GM19043 (cell line): ENCODE measurements around the gene GPR107.

Experiments used
- ATAC-seq: cut with Tn5 transposase; IDR thresholded peaks from one replicate; pipeline ENCODE4 v1.9.1; 2021; ENCODE audit warnings: low read depth; ENCODE audit not compliant: unreplicated experiment

GPR107 gene

GRCh38 chr9:130027533-130028365 lies 26.0 kb upstream of the GPR107 start:
- no peak for ATAC-seq

- ATAC-seq, result no peak
These were observed 25.0 kb upstream of the GPR107 start for GRCh38 chr9:130028493-130029222.

DNA sequence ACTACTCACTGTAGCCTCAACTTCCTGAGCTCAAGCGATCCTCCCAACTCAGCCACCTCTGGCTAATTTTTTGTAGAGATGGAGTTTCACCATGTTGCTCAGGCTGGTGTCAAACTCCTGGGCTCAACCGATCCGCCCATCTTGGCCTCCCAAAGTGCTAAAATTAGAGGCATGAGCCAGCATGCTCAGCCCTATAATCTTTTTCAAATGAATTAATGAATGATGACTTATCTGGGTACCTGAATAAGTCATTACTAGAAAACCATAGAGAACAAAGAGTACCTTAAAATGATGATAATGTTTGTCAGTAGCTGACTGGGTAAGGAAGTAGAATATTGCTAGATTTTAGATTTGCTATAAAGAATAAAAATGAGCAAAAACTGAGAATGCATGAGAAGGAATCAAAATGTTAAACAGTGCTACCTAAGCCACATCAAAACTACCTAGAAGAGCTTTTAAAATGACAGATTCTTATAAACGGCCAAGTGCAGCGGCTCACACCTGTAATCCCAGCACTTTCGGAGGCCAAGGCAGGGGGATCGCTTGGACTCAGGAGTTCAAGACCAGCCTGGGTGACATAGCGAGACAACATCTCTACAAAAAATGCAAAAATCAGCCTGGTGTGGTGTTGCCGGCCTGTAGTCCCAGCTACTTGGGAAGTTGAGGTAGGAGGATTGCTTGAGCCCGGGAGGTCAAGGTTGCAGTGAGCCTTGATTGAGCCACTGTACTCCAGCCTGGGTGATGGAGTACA lies 24.3 kb upstream of the GPR107 start:
- ATAC-seq, result no peak

DNA sequence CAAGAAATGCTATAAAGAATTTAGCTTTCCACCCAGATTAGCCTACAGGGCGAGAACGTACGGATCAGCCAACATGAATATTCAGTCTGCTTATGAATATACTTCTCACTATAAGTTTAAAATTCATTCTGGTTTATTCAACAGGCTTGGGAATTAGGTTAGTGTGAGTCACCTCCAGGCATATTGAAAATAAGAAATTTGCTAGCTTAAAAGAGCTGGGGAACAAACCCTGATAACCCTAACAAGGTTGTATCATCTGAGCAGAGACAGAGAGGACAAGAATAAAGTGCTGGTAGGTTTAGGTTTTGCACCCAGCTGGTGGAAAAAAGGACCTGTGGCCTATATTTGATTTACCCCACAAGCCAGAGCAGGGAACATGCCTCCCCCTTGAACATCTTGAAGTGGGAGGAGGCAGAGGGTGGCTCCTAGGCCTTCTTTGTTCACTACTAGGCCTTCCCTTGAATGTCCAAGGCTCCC lies 23.0 kb upstream of the GPR107 start:
- ATAC-seq, result no peak

GRCh38 chr9:130034570-130034969 lies 19.1 kb upstream of the GPR107 start:
- no peak for ATAC-seq

DNA sequence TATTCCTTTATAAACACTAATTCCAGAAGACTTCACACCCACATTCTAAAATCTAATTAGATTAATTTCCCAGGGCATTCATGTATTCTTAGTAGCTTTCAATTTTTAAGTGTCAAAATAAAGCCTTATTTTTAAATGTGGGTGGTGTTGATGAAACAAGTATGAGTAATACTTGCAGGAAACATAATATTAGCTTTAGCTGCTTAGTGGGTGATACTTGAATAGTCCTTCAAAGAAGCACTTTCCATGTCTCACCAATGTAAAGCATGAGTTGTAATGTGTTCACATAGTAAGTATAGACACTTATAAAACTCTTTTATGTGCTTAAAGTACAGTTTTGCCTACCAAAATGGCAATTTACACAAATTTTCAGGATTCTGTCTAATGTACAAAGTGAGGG lies 17.6 kb upstream of the GPR107 start:
- ATAC-seq, result no peak

- ATAC-seq, result no peak
These were observed 14.1 kb upstream of the GPR107 start for GRCh38 chr9:130039528-130040147.

DNA sequence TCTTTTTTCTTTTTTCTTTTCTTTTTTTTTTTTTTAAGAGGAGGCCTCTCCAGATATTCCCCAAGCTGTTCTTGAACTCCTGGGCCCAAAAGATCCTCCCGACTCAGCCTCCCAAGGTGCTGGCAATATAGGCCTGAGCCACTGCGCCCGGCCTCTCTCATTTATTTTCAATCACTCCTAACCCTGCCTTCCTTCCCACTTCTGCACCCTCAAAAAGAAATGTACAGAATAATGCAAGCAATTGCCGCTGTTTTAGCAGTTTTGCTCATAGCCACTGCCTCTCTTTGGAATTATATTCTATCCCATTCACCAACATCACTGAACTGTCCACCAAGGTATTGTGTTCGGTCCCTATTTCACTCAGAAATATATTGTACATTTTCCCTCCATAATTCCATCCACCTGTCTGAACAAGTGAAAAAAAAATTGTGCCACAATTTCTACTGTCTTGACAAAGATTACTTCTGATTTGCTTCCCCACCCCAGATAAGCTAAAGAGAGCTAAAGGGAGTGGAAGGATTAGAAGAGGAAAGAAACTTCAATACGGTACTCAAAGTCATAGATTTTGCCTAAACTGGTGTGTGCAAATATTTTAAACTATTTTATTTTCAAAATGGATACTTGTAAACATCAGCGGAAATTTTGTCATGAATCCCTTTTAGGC lies 12.6 kb upstream of the GPR107 start:
- no peak for ATAC-seq

- ATAC-seq, result no peak
These were observed 11.9 kb upstream of the GPR107 start for GRCh38 chr9:130041648-130042405.

GRCh38 chr9:130042406-130042884 lies 11.3 kb upstream of the GPR107 start:
- no peak for ATAC-seq

DNA sequence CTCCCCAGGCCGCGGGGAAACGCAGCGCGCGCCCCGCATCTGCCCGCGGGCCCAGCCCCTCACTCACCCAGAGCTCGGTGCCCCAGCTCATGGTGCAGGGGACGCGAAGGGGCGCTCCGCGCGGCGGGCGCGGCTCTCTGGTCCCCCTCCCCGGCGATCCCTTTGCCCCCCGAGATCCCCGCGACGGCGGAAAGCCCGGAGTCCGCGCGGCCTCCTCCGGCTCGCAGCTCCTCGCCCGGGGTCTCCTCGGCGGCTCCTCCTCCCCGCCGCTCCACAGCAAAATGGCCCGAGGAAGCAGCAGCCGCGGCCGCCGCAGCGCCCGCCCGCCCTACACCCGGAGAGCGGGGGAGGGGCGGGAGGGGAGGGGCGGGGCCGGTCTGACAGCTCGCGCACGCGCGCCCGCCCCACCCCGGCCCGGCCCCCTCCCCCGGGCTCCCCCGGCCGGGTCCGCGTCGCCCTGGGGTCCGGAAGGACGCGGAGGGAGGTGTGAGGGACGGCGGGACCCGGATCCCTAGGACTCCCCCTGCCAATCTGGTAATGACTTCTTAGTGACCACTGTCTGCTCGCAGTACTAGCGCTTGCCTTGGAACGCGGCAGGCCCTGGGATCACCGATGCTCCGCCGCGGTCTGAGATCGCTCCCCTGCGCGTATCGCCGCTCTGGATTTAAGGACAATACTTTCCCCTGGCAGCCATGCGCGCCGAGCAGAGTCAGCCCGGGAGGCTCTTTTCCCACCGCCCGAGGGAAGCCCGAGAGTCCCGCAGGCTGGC lies 10.6 kb upstream of the GPR107 start, which contains the start of gene FNBP1:
Gene FNBP1 (minus strand): TSS at position 305 of the 769 bp plus-strand sequence. CDS start 214 bp downstream, at position 91.
- ATAC-seq, result no peak

DNA sequence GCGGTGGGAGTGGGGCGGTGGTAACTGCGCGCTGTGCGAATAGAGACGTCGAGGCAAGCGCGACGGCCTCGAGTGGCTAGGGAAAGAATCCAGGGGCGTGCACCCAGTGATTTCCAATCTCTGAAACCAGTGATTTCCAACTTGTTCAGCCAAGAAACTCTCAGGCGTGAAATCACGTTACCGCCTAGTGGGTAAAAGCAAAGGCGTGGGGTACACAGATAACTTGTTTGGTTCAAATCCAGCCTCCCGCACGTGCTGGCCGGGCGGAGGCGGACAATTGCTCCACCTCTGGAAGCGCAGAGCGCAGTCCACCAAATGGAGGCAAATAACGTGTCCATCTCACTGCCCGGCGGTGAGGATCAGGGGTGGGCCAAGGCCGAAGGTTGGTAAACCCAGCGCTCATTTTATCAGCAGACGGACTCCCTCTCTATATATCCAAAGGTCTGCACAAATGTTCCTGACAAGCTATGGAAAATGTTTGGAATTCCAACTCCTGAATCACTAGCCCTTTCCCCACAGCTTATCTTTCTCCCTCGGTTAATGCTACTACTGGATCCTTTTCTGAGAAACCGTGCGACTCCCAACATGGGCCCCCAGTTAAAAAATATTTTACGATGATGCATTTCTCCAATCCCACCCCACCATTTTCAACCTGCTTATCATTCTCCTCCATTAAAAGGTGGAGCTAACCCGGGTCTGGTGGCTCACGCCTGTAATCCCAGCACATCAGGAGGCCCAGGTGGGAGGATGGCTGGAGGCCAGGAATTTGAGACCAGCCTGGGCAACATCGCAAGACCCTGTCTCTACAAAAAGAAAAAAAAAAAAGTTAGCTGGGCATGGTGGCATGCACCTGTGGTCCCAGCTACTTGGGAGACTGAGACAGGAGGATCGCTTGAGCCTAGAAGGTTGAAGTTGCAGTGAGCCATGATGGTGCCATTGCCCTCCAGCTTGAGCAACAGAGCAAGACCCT lies 9.8 kb upstream of the GPR107 start:
- no peak for ATAC-seq

GRCh38 chr9:130045725-130046450 lies 7.8 kb upstream of the GPR107 start:
- no peak for ATAC-seq

DNA sequence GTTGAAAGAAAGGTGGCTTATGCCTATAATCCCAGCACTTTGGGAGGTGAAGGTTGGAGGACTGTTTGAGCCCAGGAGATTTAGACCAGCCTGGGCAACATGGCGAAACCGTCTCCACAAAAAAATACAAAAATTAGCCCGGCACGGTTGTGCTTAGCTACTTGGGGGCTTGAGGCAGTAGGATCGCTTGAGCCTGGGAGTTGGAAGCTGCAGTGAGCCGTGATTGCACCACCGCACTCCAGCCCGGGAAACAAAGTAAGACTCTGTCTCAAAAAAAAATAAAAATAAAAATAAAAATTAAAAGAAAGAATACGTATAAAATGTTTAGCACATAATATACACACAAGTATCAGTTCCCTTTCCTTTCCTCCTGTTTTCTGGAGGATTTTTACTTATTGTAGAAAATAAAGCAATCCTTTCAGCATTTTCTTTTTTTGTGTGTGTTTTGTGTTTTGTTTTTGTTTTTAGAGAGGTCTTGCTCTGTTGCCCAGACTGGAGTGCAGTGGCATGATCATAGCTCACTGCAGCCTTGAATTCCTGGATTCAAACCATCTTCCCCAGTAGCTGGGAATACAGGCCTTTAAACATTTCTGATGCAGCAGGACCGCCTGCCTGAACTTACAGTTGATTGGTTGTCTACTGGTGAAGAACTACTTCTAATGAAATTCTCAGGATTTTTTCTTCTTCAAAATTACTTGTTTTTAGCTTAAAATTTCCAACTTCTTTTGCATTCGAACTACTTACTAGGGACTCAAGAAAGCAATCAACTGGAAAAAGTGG lies 4.1 kb upstream of the GPR107 start:
- no peak for ATAC-seq

DNA sequence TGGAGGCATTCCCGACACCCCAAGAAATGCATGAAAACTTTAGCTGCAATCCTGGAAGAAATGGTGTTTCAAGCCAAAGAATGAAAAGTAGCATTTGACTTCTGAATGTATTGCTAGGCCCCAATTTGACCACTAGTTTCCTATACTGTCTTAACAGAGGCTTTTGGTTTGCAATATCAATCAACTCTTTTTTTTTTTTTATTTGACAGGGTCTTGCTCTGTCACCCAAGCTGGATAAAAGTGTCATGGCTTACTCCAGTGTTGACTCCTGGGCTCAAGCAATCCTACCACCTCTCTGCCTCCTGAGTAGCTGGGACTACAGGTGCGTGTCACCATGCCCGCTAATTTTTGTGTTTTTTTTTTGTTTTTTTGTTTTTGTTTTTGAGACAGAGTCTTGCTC lies 3.2 kb upstream of the GPR107 start:
- no peak for ATAC-seq

DNA sequence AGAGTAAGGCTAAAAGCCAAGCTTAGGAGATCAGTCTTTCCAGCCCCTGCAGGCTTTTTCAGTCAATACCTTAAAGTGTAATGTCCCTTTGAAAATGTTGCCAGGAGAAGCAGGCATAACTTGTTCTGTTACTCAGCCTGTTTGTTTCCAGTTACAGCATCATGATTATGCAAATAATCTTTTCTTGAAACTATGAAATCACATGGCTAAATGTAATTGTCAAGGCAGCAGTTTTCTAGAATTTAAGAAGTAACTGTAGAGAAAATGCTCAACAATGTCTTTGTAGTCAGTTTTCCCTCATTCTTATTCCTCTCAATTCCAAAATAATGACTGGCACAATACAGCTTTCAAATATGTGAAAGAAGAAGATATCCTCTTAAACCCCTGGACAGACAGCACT lies 1.9 kb upstream of the GPR107 start:
- no peak for ATAC-seq
